Activated naive CD8-positive, alpha-beta T cell treated with anti-CD3 and anti-CD28 coated beads, Interleukin-2, amount 50 U/mL, for 16 hours (primary cell): Measurements from ENCODE around the gene RUNX3.

Source experiments
- DNase-seq: peaks from one replicate; pipeline ENCODE4 v3.0.0-alpha.2; 2020; ENCODE audit warnings: low read depth, low spot score

The RUNX3 gene

DNA sequence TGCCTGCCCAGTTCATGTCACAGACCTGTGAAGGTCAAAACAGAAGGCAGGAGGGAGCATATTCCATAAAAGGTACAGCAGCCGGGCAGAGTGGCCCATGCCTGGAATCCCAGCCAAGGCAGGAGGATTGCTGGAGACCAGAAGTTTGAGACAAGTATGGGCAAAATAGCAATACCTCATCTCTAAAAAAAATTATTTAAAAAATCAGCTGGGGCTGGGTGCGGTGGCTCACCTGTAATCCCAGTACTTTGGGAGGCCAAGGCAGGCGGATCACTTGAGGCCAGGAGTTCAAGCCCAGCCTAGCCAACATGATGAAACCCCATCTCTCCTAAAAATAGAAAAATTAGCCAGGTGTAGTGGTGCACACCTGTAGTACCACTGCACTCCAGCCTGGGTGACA lies 64.5 kb downstream of the RUNX3 start:
- DNase-seq: no peak

DNA sequence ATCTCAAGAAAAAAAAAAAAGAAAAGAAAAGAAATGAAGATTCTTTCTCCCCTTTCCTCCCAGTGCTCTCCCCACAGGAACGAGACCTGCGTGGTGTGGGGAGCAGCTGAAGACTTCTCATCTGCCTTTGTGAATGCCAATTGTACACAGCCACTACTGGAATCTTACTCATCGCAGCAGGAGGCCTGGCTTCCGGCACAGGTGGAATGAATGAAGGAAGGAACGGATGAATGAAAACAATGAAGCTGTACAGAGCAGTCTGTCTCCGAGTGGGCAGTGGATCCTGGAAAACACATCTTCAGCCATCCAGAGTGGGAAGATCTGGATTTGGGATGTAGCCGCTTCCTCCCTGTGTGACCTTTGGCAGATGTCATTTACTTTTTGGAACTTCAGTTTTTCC lies 64.9 kb downstream of the RUNX3 start:
- no peak for DNase-seq

DNA sequence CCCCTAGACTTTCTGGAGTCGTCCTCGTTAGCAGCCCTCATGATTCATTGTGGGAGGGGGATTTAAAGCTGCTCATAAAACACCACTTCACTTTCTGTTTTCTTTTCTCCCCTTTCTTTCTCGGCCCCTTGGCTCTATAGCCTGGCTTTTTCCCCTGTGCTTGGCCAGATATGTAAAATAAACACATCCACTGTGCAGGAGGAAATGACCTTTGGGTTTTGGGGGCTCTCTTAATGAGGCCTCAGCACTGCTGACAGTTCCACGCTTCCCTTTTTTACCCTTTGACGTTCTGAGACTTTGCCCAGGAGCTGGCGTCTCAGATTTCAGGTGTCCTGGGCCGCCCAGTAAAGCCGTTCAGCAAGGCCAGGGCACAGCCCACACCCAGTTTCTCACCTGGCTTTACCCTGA lies 65.7 kb downstream of the RUNX3 start:
- DNase-seq: no peak

DNA sequence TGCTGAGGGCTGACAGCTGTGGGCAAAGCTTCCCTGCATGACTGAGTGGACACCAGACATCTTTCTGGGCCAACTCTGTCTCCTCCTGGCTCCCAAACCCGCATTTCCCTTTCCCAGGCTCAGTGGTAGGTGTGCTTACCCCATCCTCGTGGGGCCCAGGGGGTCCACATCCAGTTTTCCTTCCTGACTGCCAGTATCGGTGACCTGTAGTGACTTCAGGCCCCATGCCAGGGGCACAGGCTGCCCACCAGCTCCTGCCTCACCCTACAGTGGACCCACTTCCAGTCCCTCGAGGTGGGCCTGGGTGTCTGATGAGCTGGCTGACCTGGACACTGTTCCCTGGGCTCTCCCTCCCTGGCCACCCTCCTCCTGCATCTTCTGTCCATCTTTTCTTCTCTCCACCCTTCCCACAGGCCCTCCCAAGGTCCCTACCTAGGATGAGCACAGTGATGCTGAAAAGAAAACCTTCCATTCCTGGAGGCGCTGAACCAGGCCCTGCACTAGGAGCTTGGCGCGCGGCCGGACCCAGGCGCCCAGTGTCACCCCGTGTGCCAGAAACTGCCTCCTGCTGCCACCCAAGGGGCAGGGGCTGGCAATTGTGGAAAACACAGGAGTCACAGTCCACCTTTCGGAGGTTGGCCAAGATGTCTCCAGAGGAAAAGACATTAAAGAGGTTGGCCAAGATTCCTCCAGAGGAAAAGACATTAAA lies 67.1 kb downstream of the RUNX3 start:
- no peak for DNase-seq

DNA sequence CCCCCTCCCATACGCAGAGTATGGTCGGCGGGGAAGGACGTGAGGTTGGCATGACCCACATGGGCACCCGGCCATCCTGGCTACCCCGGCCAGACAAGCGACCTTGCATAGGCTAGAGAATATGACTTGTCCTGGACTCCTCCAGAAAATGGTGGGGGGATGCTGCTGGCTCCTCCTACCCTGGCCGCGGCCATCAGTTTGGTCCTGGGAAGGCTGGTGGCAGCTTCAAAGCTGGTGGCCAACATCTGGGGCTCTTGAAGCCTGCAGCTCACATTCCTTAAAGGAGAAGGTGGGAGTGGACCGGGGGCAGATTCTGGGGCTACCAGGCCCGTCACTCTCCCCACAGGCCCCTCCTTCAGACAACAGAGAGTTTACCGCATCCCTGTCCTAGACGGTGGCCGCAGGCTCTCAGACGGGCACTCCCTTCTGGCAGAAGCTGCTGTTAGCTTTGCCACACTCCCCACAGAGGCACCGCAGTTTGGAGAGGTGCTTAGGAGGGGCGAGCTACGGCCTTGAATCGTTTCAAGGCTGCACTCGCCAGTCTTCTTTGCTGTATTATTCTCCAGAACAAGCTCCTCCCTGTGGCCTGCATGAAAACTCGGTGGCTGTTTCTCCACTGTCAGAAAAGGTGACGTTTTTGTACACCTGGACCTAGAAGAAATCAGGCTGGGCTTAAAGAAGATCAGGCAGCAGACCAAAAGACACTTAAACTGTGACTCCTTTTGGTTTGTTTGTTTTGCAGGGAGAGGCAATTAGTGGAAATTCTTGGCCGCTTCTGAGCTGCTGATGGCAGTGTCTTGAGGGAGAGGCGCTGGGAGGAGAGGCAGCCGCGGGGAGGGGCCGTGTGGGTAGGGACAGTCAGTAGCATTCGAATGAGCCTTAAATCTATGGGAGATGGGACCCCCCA lies 68.0 kb downstream of the RUNX3 start:
- DNase-seq: no peak

DNA sequence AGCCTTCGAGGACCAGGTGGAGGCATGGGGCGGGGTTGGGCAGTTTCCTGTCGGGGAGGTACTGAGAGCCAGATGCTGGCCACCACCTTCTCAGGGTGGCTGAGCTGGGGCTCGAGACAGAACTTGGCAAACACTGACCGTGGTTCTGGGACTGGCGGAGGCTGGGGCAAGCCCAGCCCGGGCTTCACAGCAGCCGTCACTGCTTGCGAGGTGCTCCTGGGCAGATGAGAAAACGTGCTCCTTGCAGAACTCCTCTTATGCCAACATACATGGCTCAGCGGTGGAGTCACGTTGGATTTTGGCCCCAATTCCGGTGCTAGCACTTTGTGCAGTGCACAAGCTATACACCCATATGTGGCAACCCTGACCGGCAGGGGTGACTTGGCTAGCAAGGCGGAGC lies 69.2 kb downstream of the RUNX3 start:
- DNase-seq: no peak

DNA sequence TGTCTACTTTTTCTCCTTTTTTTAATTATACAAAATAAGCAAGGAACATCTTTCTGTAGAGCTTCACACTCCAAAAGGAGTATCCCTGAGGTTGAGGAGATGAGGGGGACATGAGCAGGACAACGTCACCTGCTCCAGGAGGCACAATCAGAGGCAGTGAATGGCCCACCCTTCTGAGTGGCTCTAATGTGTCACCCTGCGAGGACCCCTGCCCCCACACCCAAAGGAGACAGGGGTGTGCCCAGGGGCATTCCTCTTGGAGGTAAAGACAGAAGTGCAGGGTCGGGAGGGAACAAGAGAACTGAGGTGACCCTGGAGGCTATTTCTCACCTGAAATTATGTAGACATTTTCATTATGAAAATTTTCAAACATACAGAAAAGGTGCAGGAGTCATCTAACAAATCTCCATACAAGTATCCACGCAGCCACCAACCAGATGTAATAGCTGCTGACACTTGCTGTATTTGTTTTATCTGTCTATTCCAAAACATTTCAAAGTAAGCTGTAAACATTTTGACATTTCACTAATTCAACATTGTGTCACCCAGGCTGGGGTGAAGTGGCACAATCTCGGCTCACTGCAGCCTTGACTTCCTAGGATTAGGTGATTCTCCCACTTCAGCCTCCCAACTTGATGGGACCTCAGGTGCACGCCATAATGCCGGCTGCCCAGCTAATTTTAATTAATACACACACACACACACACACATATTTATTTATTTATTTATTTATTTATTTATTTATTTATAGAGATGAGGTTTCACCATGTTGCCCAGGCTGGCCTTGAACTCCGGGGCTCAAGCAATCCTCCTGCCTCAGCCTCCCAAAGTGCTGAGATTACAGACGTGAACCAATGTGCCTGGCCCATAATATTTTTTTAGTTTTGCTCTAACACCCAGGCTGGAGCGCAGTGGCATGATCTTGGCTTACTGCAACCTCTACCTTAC lies 70.7 kb downstream of the RUNX3 start:
- DNase-seq: no peak

DNA sequence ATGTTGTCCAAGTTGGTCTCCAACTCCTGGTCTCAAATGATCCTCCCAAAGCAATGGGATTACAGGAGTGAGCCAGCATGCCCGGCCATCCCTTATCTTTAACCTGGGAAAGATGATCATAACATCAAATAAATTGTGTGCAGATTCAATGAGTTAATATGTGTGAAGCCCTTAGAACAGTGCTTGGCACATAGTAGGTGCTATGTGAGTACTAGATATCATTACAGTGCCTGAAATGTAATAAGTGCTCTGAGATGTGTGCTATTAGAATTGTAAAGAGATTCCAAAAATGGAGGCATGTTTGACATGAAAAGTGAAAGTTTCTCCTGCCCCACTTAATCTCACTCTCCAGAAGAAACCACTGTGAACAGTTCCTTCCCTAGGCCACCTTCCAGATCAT lies 71.8 kb downstream of the RUNX3 start:
- DNase-seq: no peak

DNA sequence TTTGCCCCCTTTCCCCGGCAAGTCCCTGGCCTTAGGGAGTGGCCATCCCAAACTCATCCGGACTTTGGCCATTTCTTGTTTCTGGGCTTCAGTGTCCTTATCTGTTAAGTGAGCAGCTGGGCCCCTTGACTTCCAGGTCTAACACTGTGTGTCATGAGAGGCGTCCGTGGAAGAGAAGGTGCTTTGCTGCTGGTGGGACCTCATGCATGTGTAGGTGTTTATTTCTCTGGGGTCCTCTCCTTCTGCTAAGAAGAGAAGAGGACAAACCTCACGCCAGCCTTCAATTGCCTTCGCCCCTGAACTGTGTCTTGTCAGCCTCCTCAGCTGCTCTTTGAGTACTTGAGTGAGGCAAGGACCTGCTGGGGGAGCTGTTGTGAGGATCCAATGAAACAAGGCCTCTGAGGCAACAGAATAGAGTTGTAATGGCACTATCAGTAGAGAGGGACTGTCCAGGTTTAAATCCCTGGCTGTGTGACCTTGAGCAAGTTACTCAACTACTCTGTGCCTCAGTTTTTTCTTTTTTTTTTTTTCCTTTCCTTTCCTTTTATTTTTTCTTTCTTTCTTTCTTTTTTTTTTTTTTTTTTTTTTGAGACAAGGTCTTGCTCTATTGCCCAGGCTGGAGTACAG lies 72.5 kb downstream of the RUNX3 start:
- DNase-seq: no peak

DNA sequence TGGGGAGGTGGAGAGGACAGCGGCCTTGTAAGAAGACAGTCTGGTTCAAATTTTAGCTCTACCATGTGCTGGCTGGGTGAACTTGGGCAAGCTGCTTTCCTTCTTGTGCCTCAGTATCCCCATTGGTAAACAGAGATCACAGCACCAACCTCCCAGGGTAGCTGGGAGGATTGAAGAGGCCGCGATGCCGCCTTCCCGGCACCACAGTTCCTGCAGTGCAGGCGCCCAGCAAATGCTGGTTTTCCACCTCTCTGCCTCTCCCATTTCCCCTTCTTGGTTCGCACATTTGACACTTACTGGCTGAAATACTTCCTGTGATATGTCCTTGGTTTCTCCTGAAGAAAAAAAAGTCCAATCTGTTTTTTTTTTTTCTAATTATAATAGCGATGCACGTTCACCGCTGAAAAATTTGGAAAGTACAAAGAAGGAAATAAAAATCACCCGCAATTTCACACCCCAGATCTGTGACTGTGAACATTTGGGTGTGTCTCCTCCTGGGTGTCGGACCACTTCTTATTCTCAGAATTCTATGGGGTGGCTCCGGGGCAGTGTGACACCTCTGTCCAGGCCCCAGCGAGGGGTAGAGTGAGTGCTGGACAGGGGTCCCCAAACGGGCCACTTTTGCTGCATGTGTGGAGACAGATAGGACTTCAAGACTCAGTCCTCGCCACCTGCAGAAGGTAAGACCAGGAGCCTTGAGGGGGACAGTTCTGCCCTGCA lies 73.1 kb downstream of the RUNX3 start:
- no peak for DNase-seq

DNA sequence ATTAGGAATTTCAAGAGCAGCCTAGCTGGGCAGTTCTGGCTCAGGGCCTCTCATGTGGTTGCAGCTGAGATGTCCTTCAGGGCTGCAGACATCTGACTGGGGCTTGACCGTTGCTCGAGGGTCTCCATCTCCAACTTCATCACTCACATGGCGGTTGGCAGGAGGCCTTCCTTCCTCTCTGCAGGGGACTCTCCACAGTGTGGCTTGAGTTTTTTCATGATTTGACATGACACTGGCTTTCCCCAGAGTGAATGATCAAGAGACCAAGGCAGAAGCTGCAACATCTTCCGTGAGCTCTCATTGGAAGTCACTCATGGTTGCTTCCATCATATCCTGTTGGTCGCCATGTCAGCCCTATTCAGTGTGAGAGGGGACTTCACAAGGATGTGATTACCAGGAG lies 74.6 kb downstream of the RUNX3 start:
- DNase-seq: no peak

DNA sequence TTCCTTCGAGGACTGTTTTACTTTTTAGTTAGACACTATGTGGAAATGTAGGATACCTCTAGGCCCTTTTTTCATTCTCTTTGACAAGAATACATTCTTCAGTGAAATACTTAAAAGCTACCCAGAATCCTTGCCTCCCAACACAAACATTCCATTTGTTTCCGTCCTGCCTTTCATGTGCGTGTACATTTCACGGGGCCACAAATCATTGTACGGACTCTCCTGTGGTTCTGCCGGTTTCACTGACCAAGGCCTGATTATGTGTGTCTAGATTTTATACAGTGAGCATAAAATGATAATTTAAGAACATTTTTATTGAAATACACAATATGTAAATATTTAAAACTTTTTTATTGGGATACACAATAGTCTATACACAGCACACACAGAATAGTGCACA lies 76.4 kb downstream of the RUNX3 start:
- DNase-seq: no peak

DNA sequence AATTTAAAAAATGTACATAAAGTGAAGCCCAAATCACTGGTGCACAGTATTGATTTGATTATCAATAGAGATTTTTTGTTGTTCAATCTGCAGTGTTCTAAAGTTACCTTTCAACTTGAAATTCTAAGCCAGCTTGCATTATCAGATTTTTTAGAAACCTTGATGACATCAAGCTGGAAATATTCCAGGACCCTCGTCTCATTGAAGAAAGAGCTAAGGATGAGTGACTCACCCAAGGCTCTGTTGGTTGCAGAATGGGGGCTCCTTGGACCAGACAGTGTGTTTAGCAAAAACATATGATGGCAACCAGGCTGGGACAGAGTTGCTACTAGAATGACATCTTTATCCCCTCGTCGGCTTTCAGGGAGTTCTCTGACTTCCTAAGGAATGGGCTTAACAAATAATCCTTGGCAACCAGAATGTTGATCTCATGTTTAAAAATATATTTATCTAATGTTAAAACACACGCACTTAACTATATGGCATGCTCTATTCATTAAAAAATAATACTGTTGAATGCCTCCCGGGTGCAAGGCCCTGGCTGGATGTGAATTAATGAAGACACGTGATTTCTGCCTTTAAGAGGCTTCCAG lies 79.7 kb downstream of the RUNX3 start:
- no peak for DNase-seq

DNA sequence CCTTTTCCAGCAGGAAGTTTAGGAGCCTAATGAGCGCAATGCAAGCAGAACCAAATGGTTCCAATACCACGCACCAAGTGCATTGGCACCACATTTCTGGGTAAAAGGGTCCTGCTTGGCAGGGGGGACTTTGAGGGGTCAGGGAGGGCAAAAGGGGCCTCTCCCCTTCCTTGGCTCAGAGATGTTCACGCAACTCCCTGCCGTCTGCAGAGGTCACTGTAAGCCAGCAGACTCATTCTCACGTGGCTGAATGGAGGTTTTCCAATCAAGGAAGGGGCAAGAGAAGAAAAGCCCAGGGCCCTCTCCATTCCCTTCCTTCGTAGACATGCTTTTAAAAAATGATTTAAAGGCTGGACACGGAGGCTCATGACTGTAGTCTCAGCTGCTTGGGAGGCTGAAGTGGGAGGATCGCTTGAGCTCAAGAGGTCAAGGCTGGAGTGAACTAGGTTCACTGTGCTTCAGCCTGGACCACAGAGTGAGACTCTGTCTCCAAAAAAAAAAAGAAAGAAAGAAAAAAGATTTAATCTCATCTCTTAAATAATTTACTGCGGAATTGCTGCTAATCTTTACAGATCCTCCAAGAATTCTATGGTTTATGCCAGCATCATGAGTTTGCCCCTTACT lies 80.3 kb downstream of the RUNX3 start:
- DNase-seq: no peak
